ENCODE measurements around the gene PHRF1. TPM values are rescaled to one million over a fixed set of nuclear protein-coding genes. Genes with fewer than 3 reads are reported as not detected.
"Not testable (repeated sequence)": the region's sequence is repeated elsewhere in the genome, so short reads cannot be mapped to it uniquely, and the experiment has no call there.

PHRF1 gene
- polyA plus RNA-seq, 1 donor, result 40.5 TPM

GRCh38 chr11:567629-568292, 8.5 kb upstream of the PHRF1 start:
- peaks cover 15% of the 10 kb centered on the region for H3K36me3 ChIP-seq (ENCODE audit: control insufficient read depth, insufficient read depth, low read length)
- H3K27ac ChIP-seq (ENCODE audit: low read length), result no peak overlapping the region
- H3K4me3 ChIP-seq (ENCODE audit: low read length), result peak overlapping the region; percentile 41
- no peaks in the 10 kb centered on the region for H3K9me3 ChIP-seq (ENCODE audit: control insufficient read depth, low read depth, low read length)
- peaks cover 11% of the 10 kb centered on the region for H3K4me1 ChIP-seq (ENCODE audit: control insufficient read depth, insufficient read depth, low read length)
- no peak for DNase-seq
- H3K27me3 ChIP-seq (ENCODE audit: control insufficient read depth, insufficient read depth, low read length), result peaks cover 13% of the 10 kb centered on the region
- WGBS (ENCODE audit: insufficient coverage, low lambda C conversion rate), result no CpG with 5 or more reads among the region's 41 CpGs

GRCh38 chr11:568306-569157, 7.7 kb upstream of the PHRF1 start:
- no CpG with 5 or more reads among the region's 123 CpGs for WGBS (ENCODE audit: insufficient coverage, low lambda C conversion rate)
- Histone ChIP-seq H3K36me3 (ENCODE audit: control insufficient read depth, insufficient read depth, low read length) (peaks cover 7% of the 10 kb centered on the region), H3K27me3 (ENCODE audit: control insufficient read depth, insufficient read depth, low read length) (peaks cover 18% of the 10 kb centered on the region), H3K4me3 (ENCODE audit: low read length) (peak overlapping the region; percentile 63), H3K9me3 (ENCODE audit: control insufficient read depth, low read depth, low read length) (no peaks in the 10 kb centered on the region), H3K27ac (ENCODE audit: low read length) (no peak overlapping the region), H3K4me1 (ENCODE audit: control insufficient read depth, insufficient read depth, low read length) (peaks cover 16% of the 10 kb centered on the region)
- DNase-seq, result peak; percentile 95 to 98

GRCh38 chr11:569158-569885, 6.9 kb upstream of the PHRF1 start:
- peak overlapping the region; percentile 63 for H3K4me3 ChIP-seq (ENCODE audit: low read length)
- H3K9me3 ChIP-seq (ENCODE audit: control insufficient read depth, low read depth, low read length), result no peaks in the 10 kb centered on the region
- H3K4me1 ChIP-seq (ENCODE audit: control insufficient read depth, insufficient read depth, low read length), result peaks cover 20% of the 10 kb centered on the region
- no CpG with 5 or more reads among the region's 36 CpGs for WGBS (ENCODE audit: insufficient coverage, low lambda C conversion rate)
- DNase-seq, result peak in 1 of 2 donors; percentile 39
- H3K27me3 ChIP-seq (ENCODE audit: control insufficient read depth, insufficient read depth, low read length), result peaks cover 21% of the 10 kb centered on the region
- H3K36me3 ChIP-seq (ENCODE audit: control insufficient read depth, insufficient read depth, low read length), result no peaks in the 10 kb centered on the region
- no peak overlapping the region for H3K27ac ChIP-seq (ENCODE audit: low read length)

DNA sequence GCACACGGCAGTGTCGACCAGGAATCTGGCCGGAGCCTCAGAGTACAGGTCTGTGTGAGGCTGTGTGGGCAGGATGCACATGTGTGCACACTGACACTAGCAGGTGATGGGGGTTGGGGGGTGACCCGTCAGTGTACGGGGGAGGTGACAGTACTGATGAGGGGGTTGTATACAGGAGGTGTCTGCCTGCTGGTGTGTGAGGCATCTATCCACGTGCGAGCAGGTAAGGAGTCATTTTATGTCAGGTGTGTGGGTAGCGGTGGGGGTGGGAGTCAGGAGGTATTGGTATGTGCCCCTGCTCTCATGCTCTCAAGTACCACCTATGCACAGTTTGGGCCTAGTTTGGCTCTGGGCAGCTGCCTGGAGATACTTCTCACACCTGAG, 4.5 kb upstream of the PHRF1 start:
- peaks cover 33% of the 10 kb centered on the region for H3K27me3 ChIP-seq (ENCODE audit: control insufficient read depth, insufficient read depth, low read length)
- no peak for DNase-seq
- H3K4me3 ChIP-seq (ENCODE audit: low read length), result no peak overlapping the region
- H3K4me1 ChIP-seq (ENCODE audit: control insufficient read depth, insufficient read depth, low read length), result peaks cover 28% of the 10 kb centered on the region
- H3K27ac ChIP-seq (ENCODE audit: low read length), result no peak overlapping the region
- H3K36me3 ChIP-seq (ENCODE audit: control insufficient read depth, insufficient read depth, low read length), result no peaks in the 10 kb centered on the region
- H3K9me3 ChIP-seq (ENCODE audit: control insufficient read depth, low read depth, low read length), result no peaks in the 10 kb centered on the region
- no CpG with 5 or more reads among the region's 8 CpGs for WGBS (ENCODE audit: insufficient coverage, low lambda C conversion rate)

- 100% methylated on average over 2 of the region's 16 CpGs for WGBS (ENCODE audit: insufficient coverage, low lambda C conversion rate)
Measured at GRCh38 chr11:573146-573759, 3.0 kb upstream of the PHRF1 start.

GRCh38 chr11:574031-574570, 2.2 kb upstream of the PHRF1 start:
- H3K27ac ChIP-seq (ENCODE audit: low read length); H3K36me3 ChIP-seq (ENCODE audit: control insufficient read depth, insufficient read depth, low read length); H3K4me3 ChIP-seq (ENCODE audit: low read length); H3K9me3 ChIP-seq (ENCODE audit: control insufficient read depth, low read depth, low read length): not testable (repeated sequence)
- Histone ChIP-seq H3K27me3 (ENCODE audit: control insufficient read depth, insufficient read depth, low read length) (peaks cover 31% of the 10 kb centered on the region), H3K4me1 (ENCODE audit: control insufficient read depth, insufficient read depth, low read length) (peaks cover 37% of the 10 kb centered on the region)
- WGBS (ENCODE audit: insufficient coverage, low lambda C conversion rate), result 0% methylated on average over 1 of the region's 14 CpGs
- peak in 1 of 2 donors; percentile 64 for DNase-seq

More at GRCh38 chr11:573146-573759, 3.0 kb upstream of the PHRF1 start:
- H3K4me1 ChIP-seq (ENCODE audit: control insufficient read depth, insufficient read depth, low read length), result peaks cover 30% of the 10 kb centered on the region
- no peak overlapping the region for H3K27ac ChIP-seq (ENCODE audit: low read length)
- H3K36me3 ChIP-seq (ENCODE audit: control insufficient read depth, insufficient read depth, low read length), result no peaks in the 10 kb centered on the region
- H3K27me3 ChIP-seq (ENCODE audit: control insufficient read depth, insufficient read depth, low read length), result peaks cover 33% of the 10 kb centered on the region
- DNase-seq, result no peak
- H3K4me3 ChIP-seq (ENCODE audit: low read length), result no peak overlapping the region
- H3K9me3 ChIP-seq (ENCODE audit: control insufficient read depth, low read depth, low read length), result no peaks in the 10 kb centered on the region

DNA sequence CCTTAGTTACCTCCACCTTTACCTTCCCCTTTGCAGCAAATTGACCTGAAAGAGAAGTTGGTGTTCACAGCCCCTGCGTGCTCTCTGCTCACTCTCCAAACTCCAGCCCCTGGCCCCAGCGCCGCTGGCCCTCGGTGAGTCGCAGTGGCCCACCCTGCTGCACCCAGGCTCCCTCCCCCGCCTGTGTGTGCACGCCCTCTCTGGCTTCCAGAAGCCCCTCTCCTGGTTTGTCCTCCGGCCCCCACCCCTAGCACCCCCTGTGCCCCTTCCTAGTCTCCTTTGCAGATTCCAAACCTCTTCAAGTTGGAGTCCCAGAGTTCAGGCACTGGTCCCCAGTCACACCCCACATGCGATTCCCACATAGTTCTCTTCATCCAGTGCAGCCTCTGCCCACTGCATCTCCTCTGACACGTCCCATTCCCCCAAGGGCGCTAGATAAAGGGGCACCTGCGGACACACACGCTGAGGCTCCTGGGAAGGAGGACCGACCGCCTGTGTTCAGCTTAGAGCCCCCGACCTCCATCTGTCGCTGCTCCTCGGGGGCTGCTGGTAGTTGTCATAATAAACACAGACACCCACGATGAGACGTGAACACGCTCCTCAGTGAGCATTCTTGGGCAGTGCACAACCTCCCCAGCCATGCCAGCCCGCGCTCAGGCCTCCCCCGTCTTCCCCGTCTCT, 1.5 kb upstream of the PHRF1 start:
- H3K27ac ChIP-seq (ENCODE audit: low read length), result no peak overlapping the region
- WGBS (ENCODE audit: insufficient coverage, low lambda C conversion rate), result no CpG with 5 or more reads among the region's 25 CpGs
- peak overlapping the region; percentile 41 for H3K4me3 ChIP-seq (ENCODE audit: low read length)
- peak in 1 of 2 donors; percentile 35 for DNase-seq
- H3K4me1 ChIP-seq (ENCODE audit: control insufficient read depth, insufficient read depth, low read length), result peaks cover 38% of the 10 kb centered on the region
- H3K36me3 ChIP-seq (ENCODE audit: control insufficient read depth, insufficient read depth, low read length), result no peaks in the 10 kb centered on the region
- H3K9me3 ChIP-seq (ENCODE audit: control insufficient read depth, low read depth, low read length), result no peaks in the 10 kb centered on the region
- H3K27me3 ChIP-seq (ENCODE audit: control insufficient read depth, insufficient read depth, low read length), result peaks cover 25% of the 10 kb centered on the region

- no CpG with 5 or more reads among the region's 81 CpGs for WGBS (ENCODE audit: insufficient coverage, low lambda C conversion rate)
- peaks cover 24% of the 10 kb centered on the region for H3K27me3 ChIP-seq (ENCODE audit: control insufficient read depth, insufficient read depth, low read length)
- peaks cover 43% of the 10 kb centered on the region for H3K4me1 ChIP-seq (ENCODE audit: control insufficient read depth, insufficient read depth, low read length)
- no peaks in the 10 kb centered on the region for H3K36me3 ChIP-seq (ENCODE audit: control insufficient read depth, insufficient read depth, low read length)
- no peak overlapping the region for H3K27ac ChIP-seq (ENCODE audit: low read length)
- DNase-seq, result peak; percentile 59 to 72
- H3K4me3 ChIP-seq (ENCODE audit: low read length), result peak overlapping the region; percentile 41
- no peaks in the 10 kb centered on the region for H3K9me3 ChIP-seq (ENCODE audit: control insufficient read depth, low read depth, low read length)
Measured at GRCh38 chr11:575313-575995, 816 bp upstream of the PHRF1 start.

All from large intestine (tissue), 3 donors.